Stimulated activated CD8-positive, alpha-beta memory T cell treated with anti-CD3 and anti-CD28 coated beads, Interleukin-12 subunit alpha, Interleukin-12 subunit beta, amount 100 ng/mL, for 24 hours (primary cell): Measurements from ENCODE around the gene CD2AP.
"Not testable (repeated sequence)": the region's sequence is repeated elsewhere in the genome, so short reads cannot be mapped to it uniquely, and the experiment has no call there.

Experiments used
- DNase-seq: peaks from one replicate; pipeline ENCODE4 v3.0.0-alpha.2; 2020; ENCODE audit errors: extremely low read depth

The CD2AP gene

GRCh38 chr6:47634210-47635047, 156.8 kb downstream of the CD2AP start:
- no peak for DNase-seq

- no peak for DNase-seq
Observed at GRCh38 chr6:47646689-47647088, 169.1 kb downstream of the CD2AP start.

GRCh38 chr6:47647188-47647587, 169.6 kb downstream of the CD2AP start:
- DNase-seq, result no peak

- DNase-seq, result not testable (repeated sequence)
Observed at GRCh38 chr6:47647626-47648025, 170.0 kb downstream of the CD2AP start.

GRCh38 chr6:47648031-47648430, 170.4 kb downstream of the CD2AP start:
- no peak for DNase-seq

GRCh38 chr6:47650553-47651432, 173.2 kb downstream of the CD2AP start:
- no peak for DNase-seq

GRCh38 chr6:47651505-47651944, 173.9 kb downstream of the CD2AP start:
- DNase-seq, result no peak

- DNase-seq, result no peak
Observed at GRCh38 chr6:47653706-47654105, 176.1 kb downstream of the CD2AP start.

- DNase-seq, result no peak
Observed at GRCh38 chr6:47654255-47654654, 176.7 kb downstream of the CD2AP start.

GRCh38 chr6:47655719-47656595, 178.4 kb downstream of the CD2AP start:
- DNase-seq, result no peak

GRCh38 chr6:47661960-47662359, 184.4 kb downstream of the CD2AP start:
- no peak for DNase-seq

GRCh38 chr6:47663462-47664216, 186.1 kb downstream of the CD2AP start:
- no peak for DNase-seq

- no peak for DNase-seq
Observed at GRCh38 chr6:47665112-47665511, 187.5 kb downstream of the CD2AP start.

- DNase-seq, result no peak
Observed at GRCh38 chr6:47669684-47670513, 192.3 kb downstream of the CD2AP start.

- no peak for DNase-seq
Observed at GRCh38 chr6:47670851-47671250, 193.3 kb downstream of the CD2AP start.

- DNase-seq, result no peak
Observed at GRCh38 chr6:47671777-47672176, 194.2 kb downstream of the CD2AP start.

GRCh38 chr6:47672816-47673215, 195.2 kb downstream of the CD2AP start:
- no peak for DNase-seq

GRCh38 chr6:47674673-47675072, 197.1 kb downstream of the CD2AP start:
- DNase-seq, result no peak
